GM23338 (cell line): ENCODE measurements around the gene TRIM72.

Experiments used
- CREB1 ChIP-seq: fragments of 250-450 bp; sonication (Bioruptor Pico); IDR thresholded peaks from 2 replicates; pipeline ENCODE4 v1.5.0; 2020; ENCODE audit warnings: low read depth, mild to moderate bottlenecking, moderate library complexity
- EZH2 ChIP-seq: fragments of 200-600 bp; sonication (generic); IDR thresholded peaks from one replicate; pipeline ENCODE4 v1.8.0; 2017; ENCODE audit warnings: antibody characterized with exemption, mild to moderate bottlenecking, low read depth; ENCODE audit not compliant: unreplicated experiment
- EZH2phosphoT487 ChIP-seq: fragments of 200-600 bp; sonication (generic); IDR thresholded peaks from one replicate; pipeline ENCODE4 v1.8.1; 2018; ENCODE audit warnings: antibody characterized with exemption; ENCODE audit not compliant: unreplicated experiment
- JUNB ChIP-seq: IDR thresholded peaks from one replicate; pipeline ENCODE4 v1.6.1; 2016; ENCODE audit warnings: antibody characterized with exemption; ENCODE audit not compliant: unreplicated experiment
- NANOG ChIP-seq: IDR thresholded peaks from 2 replicates; pipeline ENCODE4 v1.6.1; 2016; ENCODE audit warnings: antibody characterized with exemption, borderline replicate concordance
- POLR2AphosphoS5 ChIP-seq: IDR thresholded peaks from 2 replicates; pipeline ENCODE4 v1.6.1; 2016; ENCODE audit warnings: antibody characterized with exemption, low read depth
- STAT1 ChIP-seq: IDR thresholded peaks from one replicate; pipeline ENCODE4 v1.6.1; 2016; ENCODE audit warnings: antibody characterized with exemption; ENCODE audit not compliant: unreplicated experiment
- ZNF114 ChIP-seq: fragments of 250-450 bp; sonication (Bioruptor Pico); IDR thresholded peaks from 2 replicates; pipeline ENCODE4 v1.5.0; 2020; ENCODE audit warnings: mild to moderate bottlenecking, moderate library complexity
- ZNF331 ChIP-seq: fragments of 250-450 bp; sonication (Bioruptor Pico); IDR thresholded peaks from 2 replicates; pipeline ENCODE4 v1.5.0; 2020; ENCODE audit warnings: low read depth, mild to moderate bottlenecking, moderate library complexity
- TF ChIP-seq, protein P1 (sequence below), 2 experiments: fragments of 200-600 bp in 1 of 2; sonication (generic) in 1 of 2; conservative IDR thresholded peaks; 2 replicates each; pipeline versions ENCODE4 v1.5.1 to v1.6.1; 2016 to 2017; ENCODE audit warnings: antibody characterized with exemption in 2 of 2, low read depth in 2 of 2, mild to moderate bottlenecking in 2 of 2, moderate library complexity in 1 of 2
- TF ChIP-seq, protein P2 (sequence below): IDR thresholded peaks from one replicate; pipeline ENCODE4 v1.6.1; 2018; ENCODE audit warnings: antibody characterized with exemption; ENCODE audit not compliant: unreplicated experiment
- TF ChIP-seq, protein P3 (sequence below): IDR thresholded peaks from 2 replicates; pipeline ENCODE4 v1.6.1; 2016; ENCODE audit warnings: antibody characterized with exemption
- TF ChIP-seq, protein P4 (sequence below): fragments of 250-450 bp; sonication (Bioruptor Pico); IDR thresholded peaks from 2 replicates; pipeline ENCODE4 v1.5.0; 2020; ENCODE audit warnings: mild to moderate bottlenecking, moderate library complexity

DNA sequence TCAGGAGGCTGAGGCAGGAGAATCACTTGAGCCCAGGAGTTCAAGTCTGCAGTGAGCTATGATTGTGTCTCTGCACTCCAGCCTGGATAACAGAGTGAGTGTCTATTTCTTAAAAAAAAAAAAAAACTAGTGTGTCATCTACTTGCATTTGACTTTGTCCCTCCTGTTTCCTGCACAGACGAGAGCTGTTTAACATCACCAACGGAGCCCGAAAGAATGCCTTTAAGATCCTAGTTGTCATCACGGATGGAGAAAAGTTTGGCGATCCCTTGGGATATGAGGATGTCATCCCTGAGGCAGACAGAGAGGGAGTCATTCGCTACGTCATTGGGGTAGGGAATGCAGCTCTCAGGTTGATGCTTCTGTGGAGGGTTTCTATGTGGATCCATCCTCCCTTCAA, 59.3 kb downstream of the TRIM72 start:
- TF ChIP-seq, protein P1, sequence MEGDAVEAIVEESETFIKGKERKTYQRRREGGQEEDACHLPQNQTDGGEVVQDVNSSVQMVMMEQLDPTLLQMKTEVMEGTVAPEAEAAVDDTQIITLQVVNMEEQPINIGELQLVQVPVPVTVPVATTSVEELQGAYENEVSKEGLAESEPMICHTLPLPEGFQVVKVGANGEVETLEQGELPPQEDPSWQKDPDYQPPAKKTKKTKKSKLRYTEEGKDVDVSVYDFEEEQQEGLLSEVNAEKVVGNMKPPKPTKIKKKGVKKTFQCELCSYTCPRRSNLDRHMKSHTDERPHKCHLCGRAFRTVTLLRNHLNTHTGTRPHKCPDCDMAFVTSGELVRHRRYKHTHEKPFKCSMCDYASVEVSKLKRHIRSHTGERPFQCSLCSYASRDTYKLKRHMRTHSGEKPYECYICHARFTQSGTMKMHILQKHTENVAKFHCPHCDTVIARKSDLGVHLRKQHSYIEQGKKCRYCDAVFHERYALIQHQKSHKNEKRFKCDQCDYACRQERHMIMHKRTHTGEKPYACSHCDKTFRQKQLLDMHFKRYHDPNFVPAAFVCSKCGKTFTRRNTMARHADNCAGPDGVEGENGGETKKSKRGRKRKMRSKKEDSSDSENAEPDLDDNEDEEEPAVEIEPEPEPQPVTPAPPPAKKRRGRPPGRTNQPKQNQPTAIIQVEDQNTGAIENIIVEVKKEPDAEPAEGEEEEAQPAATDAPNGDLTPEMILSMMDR (conservative IDR thresholded peaks at IDR 0.05; ENCODE audit: low read depth in 2 of 2) = no peak; a peak in 1 of 4 replicates
- TF ChIP-seq JUNB (no peak), EZH2phosphoT487 (no peak), EZH2 (no peak), CREB1 (CRISPR knock-in tag) (no peak), NANOG (no peak), POLR2AphosphoS5 (no peak), ZNF331 (CRISPR knock-in tag) (no peak), STAT1 (no peak), ZNF114 (CRISPR knock-in tag) (no peak)
- TF ChIP-seq, protein P2, sequence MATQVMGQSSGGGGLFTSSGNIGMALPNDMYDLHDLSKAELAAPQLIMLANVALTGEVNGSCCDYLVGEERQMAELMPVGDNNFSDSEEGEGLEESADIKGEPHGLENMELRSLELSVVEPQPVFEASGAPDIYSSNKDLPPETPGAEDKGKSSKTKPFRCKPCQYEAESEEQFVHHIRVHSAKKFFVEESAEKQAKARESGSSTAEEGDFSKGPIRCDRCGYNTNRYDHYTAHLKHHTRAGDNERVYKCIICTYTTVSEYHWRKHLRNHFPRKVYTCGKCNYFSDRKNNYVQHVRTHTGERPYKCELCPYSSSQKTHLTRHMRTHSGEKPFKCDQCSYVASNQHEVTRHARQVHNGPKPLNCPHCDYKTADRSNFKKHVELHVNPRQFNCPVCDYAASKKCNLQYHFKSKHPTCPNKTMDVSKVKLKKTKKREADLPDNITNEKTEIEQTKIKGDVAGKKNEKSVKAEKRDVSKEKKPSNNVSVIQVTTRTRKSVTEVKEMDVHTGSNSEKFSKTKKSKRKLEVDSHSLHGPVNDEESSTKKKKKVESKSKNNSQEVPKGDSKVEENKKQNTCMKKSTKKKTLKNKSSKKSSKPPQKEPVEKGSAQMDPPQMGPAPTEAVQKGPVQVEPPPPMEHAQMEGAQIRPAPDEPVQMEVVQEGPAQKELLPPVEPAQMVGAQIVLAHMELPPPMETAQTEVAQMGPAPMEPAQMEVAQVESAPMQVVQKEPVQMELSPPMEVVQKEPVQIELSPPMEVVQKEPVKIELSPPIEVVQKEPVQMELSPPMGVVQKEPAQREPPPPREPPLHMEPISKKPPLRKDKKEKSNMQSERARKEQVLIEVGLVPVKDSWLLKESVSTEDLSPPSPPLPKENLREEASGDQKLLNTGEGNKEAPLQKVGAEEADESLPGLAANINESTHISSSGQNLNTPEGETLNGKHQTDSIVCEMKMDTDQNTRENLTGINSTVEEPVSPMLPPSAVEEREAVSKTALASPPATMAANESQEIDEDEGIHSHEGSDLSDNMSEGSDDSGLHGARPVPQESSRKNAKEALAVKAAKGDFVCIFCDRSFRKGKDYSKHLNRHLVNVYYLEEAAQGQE = no peak
- TF ChIP-seq, protein P3, sequence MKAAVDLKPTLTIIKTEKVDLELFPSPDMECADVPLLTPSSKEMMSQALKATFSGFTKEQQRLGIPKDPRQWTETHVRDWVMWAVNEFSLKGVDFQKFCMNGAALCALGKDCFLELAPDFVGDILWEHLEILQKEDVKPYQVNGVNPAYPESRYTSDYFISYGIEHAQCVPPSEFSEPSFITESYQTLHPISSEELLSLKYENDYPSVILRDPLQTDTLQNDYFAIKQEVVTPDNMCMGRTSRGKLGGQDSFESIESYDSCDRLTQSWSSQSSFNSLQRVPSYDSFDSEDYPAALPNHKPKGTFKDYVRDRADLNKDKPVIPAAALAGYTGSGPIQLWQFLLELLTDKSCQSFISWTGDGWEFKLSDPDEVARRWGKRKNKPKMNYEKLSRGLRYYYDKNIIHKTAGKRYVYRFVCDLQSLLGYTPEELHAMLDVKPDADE = no peak
- TF ChIP-seq, protein P4, sequence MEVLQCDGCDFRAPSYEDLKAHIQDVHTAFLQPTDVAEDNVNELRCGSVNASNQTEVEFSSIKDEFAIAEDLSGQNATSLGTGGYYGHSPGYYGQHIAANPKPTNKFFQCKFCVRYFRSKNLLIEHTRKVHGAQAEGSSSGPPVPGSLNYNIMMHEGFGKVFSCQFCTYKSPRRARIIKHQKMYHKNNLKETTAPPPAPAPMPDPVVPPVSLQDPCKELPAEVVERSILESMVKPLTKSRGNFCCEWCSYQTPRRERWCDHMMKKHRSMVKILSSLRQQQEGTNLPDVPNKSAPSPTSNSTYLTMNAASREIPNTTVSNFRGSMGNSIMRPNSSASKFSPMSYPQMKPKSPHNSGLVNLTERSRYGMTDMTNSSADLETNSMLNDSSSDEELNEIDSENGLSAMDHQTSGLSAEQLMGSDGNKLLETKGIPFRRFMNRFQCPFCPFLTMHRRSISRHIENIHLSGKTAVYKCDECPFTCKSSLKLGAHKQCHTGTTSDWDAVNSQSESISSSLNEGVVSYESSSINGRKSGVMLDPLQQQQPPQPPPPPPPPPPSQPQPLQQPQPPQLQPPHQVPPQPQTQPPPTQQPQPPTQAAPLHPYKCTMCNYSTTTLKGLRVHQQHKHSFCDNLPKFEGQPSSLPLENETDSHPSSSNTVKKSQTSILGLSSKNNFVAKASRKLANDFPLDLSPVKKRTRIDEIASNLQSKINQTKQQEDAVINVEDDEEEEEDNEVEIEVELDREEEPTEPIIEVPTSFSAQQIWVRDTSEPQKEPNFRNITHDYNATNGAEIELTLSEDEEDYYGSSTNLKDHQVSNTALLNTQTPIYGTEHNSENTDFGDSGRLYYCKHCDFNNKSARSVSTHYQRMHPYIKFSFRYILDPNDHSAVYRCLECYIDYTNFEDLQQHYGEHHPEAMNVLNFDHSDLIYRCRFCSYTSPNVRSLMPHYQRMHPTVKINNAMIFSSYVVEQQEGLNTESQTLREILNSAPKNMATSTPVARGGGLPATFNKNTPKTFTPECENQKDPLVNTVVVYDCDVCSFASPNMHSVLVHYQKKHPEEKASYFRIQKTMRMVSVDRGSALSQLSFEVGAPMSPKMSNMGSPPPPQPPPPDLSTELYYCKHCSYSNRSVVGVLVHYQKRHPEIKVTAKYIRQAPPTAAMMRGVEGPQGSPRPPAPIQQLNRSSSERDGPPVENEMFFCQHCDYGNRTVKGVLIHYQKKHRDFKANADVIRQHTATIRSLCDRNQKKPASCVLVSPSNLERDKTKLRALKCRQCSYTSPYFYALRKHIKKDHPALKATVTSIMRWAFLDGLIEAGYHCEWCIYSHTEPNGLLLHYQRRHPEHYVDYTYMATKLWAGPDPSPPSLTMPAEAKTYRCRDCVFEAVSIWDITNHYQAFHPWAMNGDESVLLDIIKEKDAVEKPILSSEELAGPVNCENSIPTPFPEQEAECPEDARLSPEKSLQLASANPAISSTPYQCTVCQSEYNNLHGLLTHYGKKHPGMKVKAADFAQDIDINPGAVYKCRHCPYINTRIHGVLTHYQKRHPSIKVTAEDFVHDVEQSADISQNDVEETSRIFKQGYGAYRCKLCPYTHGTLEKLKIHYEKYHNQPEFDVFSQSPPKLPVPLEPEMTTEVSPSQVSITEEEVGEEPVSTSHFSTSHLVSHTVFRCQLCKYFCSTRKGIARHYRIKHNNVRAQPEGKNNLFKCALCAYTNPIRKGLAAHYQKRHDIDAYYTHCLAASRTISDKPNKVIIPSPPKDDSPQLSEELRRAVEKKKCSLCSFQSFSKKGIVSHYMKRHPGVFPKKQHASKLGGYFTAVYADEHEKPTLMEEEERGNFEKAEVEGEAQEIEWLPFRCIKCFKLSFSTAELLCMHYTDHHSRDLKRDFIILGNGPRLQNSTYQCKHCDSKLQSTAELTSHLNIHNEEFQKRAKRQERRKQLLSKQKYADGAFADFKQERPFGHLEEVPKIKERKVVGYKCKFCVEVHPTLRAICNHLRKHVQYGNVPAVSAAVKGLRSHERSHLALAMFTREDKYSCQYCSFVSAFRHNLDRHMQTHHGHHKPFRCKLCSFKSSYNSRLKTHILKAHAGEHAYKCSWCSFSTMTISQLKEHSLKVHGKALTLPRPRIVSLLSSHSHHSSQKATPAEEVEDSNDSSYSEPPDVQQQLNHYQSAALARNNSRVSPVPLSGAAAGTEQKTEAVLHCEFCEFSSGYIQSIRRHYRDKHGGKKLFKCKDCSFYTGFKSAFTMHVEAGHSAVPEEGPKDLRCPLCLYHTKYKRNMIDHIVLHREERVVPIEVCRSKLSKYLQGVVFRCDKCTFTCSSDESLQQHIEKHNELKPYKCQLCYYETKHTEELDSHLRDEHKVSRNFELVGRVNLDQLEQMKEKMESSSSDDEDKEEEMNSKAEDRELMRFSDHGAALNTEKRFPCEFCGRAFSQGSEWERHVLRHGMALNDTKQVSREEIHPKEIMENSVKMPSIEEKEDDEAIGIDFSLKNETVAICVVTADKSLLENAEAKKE (CRISPR knock-in tag) = no peak
